Coronary artery (tissue), 2 donors: ENCODE results near the gene HSD17B4.
"Not testable (repeated sequence)": the region's sequence is repeated elsewhere in the genome, so short reads cannot be mapped to it uniquely, and the experiment has no call there.

Source experiments
- DNase-seq: peaks from one replicate; pipeline ENCODE4 v3.0.0-alpha.2; 2017; ENCODE audit warnings: low spot score
- H3K27ac ChIP-seq, 2 donors: fragments of 200-600 bp; sonication (generic); one replicate each; pipeline ENCODE4 v1.5.1; 2016 to 2019
- H3K4me3 ChIP-seq: fragments of 200-600 bp; sonication (generic); 2 replicates; pipeline ENCODE4 v1.5.1; 2016; ENCODE audit warnings: mild to moderate bottlenecking, moderate library complexity
- TF ChIP-seq, protein P1 (sequence below): fragments of 200-600 bp; sonication (generic); IDR thresholded peaks from one replicate; pipeline ENCODE4 v1.5.1; 2019; ENCODE audit warnings: antibody characterized with exemption

Gene HSD17B4

DNA sequence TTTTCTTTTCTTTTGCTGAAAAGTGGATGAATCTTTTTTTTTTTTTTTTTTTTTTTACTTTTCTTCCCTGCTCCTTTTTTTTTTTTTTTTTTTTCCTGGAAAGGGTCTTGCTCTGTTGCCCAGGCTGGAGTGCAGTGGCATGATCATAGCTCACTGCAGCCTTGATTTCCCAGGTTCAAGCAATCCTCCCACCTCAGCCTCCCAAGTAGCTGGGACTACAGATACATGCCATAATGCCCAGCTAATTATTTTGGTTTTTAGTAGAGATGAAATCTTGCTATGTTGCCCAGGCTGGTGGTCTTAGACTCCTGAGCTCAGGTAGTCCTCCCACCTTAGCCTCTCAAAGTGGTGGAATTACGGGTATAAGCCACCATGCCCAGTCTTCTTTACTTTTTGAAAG, 20.9 kb downstream of the HSD17B4 start:
- Histone ChIP-seq H3K4me3 (no peak overlapping the region), H3K27ac (no peak overlapping the region)
- no peak for DNase-seq
- TF ChIP-seq, protein P1, sequence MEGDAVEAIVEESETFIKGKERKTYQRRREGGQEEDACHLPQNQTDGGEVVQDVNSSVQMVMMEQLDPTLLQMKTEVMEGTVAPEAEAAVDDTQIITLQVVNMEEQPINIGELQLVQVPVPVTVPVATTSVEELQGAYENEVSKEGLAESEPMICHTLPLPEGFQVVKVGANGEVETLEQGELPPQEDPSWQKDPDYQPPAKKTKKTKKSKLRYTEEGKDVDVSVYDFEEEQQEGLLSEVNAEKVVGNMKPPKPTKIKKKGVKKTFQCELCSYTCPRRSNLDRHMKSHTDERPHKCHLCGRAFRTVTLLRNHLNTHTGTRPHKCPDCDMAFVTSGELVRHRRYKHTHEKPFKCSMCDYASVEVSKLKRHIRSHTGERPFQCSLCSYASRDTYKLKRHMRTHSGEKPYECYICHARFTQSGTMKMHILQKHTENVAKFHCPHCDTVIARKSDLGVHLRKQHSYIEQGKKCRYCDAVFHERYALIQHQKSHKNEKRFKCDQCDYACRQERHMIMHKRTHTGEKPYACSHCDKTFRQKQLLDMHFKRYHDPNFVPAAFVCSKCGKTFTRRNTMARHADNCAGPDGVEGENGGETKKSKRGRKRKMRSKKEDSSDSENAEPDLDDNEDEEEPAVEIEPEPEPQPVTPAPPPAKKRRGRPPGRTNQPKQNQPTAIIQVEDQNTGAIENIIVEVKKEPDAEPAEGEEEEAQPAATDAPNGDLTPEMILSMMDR, result no peak

DNA sequence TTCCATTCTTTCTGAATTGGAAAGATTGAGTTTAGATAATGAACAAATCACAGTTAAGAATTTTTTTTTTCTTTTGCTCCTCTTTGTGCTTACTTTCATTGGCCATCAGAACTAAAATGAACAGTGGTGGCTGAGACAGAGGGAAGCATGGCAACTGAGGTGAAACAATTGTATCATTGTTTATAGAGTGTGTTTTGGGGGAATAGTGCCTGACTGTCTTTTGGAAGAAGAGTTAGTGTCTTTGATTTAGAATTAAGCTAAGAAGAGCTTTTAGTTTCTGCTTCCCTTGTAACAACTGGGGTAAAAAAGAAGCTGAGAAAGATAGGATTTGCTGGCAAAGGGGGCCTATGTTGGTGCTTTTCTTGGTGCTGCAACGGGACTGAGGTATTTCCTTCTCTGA, 24.0 kb downstream of the HSD17B4 start:
- DNase-seq, result no peak
- TF ChIP-seq, protein P1, result no peak
- H3K4me3 ChIP-seq, result no peak overlapping the region
- H3K27ac ChIP-seq, result no peak overlapping the region

DNA sequence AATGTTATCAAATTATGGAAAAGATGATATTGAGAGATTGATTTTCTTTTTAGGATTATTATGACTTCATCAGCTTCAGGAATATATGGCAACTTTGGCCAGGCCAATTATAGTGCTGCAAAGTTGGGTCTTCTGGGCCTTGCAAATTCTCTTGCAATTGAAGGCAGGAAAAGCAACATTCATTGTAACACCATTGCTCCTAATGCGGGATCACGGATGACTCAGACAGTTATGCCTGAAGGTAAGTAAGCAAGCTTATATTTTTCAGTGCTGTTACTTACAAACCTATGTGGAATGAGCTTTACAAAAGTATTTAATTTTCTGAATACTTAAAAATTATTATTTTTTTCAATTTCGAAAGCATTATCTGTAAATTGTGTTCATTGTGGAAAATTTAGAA, 26.5 kb downstream of the HSD17B4 start:
- Histone ChIP-seq H3K27ac (no peak overlapping the region), H3K4me3 (no peak overlapping the region)
- TF ChIP-seq, protein P1, result no peak
- no peak for DNase-seq

DNA sequence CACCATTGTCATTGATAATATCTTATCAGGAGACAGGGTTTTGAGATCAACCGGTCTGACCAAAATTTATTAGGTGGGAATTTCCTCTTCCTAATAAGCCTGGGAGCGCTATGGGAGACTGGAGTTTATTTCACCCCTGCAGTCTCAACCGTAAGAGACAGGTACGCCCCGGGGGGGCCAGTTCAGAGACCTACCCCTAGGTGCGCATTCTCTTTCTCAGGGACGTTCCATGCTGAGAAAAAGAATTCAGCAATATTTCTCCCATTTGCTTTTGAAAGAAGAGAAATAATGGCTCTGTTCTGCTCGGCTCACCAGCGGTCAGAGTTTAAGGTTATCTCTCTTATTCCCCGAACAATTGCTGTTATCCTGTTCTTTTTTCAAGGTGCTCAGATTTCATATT, 28.3 kb downstream of the HSD17B4 start:
- not testable (repeated sequence) for DNase-seq, H3K4me3 ChIP-seq, H3K27ac ChIP-seq

DNA sequence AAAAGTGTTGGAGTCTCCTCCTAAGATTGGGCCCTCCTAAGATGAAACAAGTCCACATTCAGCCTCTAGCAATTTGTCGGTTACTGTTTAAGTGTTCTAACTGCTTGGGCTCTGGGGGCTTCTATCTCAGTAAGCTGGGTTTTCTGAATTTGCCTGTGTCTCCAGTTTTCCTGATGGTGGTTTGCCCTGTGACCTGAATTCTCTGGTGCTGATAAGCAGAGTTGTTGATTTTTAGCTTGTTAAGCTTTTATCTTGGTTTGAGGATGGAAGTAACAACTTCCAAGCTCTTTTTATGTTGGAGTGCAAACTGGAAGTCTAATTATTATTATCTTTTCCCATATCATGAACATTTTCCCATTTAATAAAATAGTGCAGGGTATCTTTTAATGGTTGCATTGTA, 30.9 kb downstream of the HSD17B4 start:
- Histone ChIP-seq H3K27ac (no peak overlapping the region), H3K4me3 (no peak overlapping the region)
- DNase-seq, result no peak
- TF ChIP-seq, protein P1, result no peak

DNA sequence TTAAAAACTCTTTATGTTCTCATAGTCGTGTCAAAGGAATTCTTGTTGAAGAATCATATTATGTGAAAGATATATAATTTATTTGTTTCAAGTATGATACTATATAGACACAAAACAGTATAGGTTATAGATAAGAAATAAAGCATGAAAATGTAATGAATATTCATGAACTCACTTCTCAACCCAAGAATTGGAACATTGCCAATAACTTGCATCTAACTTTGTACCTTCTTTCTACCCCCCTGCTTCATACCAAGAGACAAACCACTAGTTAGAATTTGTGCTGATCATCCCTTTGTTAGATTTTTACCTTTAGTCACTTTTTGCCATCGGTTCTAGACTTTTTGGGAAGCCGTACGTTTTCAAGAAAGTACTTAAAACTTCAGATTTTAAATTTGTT, 32.6 kb downstream of the HSD17B4 start:
- DNase-seq, result no peak
- no peak overlapping the region for H3K27ac ChIP-seq
- no peak overlapping the region for H3K4me3 ChIP-seq
- TF ChIP-seq, protein P1, result no peak

DNA sequence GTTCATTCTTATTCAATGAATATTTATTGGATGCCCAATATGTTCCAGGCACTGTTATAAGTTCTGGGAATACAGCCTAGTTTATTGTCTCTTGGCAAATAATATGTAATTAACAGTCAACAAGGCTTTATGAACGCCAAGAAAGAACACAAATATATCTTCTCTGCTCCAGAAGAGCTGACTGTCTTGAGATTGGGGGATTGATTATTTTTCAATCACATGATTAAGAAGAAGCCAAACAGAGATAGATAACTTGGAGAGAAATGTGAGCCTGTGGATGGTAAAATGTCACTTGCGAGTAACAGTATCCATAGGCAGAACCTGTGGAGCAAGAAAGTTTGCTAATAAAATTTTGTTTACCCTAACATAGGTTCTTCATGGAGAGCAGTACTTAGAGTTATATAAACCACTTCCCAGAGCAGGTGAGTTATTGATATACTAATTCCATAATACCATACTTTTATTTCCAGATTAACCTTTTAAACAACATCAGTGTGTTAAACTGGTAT, 49.4 kb downstream of the HSD17B4 start:
- no peak for DNase-seq
- TF ChIP-seq, protein P1, result no peak

DNA sequence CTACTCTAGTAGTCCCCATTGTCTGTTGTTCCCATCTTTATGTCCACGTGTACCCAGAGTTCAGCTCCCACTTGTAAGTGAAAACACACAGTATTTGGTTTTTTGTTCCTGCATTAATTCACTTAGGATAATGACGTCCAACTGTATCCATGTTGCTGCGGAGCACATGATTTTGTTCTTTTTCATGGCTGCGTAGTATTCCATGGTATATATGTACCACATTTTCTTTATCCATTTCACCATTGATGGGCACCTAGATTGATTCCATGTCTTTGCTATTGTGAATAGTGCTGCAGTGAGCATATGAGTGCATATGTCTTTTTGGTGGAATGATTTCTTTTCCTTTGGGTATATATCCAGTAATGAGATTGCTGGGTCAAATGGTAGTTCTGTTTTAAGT, 51.6 kb downstream of the HSD17B4 start:
- H3K4me3 ChIP-seq, H3K27ac ChIP-seq, DNase-seq: not testable (repeated sequence)

More for the DNA sequence above, 49.4 kb downstream of the HSD17B4 start:
- Histone ChIP-seq H3K27ac (no peak overlapping the region), H3K4me3 (no peak overlapping the region)
